ENCODE measurements around the gene TIMP1.

TIMP1 gene

DNA sequence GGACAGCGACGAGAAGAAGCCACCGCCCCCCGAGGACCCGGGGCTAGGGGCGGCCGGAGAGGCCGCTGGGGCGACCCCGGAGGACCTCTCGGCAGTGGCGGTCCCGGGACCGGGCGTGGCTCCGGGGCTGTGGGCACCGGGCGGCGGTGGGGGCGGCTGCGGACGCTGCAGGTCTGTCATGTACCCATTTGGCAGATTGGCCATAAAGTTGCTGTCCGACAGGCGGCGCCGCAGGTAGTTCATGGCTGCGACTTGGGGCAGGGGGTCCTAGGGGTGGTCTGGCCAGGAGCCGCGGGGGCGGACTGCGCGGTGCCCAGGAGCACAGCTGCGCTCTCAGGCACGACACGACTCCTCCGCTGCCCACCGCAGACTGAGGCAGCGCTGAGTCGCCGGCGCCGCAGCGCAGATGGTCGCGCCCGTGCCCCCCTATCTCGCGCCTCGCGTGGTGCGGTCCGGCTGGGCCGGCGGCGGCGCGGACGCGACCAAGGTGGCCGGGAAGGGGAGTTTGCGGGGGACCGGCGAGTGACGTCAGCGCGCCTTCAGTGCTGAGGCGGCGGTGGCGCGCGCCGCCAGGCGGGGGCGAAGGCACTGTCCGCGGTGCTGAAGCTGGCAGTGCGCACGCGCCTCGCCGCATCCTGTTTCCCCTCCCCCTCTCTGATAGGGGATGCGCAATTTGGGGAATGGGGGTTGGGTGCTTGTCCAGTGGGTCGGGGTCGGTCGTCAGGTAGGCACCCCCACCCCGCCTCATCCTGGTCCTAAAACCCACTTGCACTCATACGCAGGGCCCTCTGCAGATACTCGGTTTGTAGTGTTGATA lies 37.5 kb downstream of the TIMP1 start, which contains the start of gene SYN1:
Gene SYN1, minus strand, starts transcription at position 372 of the 817 bp plus-strand sequence. Its CDS starts 129 bp downstream, at position 243.
- peak; percentile 14 for DNase-seq (ENCODE audit: extremely low read depth, low read depth)
- peak within 1 kb of the TSS; percentile 13; the same call in 1 of the 2 replicates for H3K4me3 ChIP-seq (replicated peaks; ENCODE audit: low read depth, low read length)
- TF ChIP-seq, protein P1, sequence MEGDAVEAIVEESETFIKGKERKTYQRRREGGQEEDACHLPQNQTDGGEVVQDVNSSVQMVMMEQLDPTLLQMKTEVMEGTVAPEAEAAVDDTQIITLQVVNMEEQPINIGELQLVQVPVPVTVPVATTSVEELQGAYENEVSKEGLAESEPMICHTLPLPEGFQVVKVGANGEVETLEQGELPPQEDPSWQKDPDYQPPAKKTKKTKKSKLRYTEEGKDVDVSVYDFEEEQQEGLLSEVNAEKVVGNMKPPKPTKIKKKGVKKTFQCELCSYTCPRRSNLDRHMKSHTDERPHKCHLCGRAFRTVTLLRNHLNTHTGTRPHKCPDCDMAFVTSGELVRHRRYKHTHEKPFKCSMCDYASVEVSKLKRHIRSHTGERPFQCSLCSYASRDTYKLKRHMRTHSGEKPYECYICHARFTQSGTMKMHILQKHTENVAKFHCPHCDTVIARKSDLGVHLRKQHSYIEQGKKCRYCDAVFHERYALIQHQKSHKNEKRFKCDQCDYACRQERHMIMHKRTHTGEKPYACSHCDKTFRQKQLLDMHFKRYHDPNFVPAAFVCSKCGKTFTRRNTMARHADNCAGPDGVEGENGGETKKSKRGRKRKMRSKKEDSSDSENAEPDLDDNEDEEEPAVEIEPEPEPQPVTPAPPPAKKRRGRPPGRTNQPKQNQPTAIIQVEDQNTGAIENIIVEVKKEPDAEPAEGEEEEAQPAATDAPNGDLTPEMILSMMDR (IDR thresholded peaks at IDR 0.05; ENCODE audit: low read depth, low read length, missing control alignments), result no peak

DNA sequence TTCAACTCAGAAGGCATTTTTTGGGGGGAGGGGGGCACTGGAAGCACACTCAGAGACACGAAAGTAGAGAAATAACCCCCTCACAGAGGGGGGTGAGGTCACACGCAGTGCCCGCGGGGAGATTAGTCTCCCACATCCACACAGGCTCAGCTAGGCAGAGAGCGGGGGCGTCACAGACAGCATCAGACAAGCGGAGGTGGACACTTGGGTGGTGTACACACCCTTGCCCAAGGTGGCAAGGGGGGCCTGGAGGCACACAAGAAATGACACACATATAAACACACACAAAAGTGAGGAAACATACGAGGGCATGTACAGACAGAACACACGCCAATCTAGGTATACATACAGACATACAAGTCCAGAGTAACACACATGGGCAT lies 38.1 kb downstream of the TIMP1 start:
- TF ChIP-seq, protein P1 (IDR thresholded peaks at IDR 0.05; ENCODE audit: low read depth, low read length, missing control alignments), result no peak
- H3K4me3 ChIP-seq (replicated peaks; ENCODE audit: low read depth, low read length), result no peak overlapping the region

DNA sequence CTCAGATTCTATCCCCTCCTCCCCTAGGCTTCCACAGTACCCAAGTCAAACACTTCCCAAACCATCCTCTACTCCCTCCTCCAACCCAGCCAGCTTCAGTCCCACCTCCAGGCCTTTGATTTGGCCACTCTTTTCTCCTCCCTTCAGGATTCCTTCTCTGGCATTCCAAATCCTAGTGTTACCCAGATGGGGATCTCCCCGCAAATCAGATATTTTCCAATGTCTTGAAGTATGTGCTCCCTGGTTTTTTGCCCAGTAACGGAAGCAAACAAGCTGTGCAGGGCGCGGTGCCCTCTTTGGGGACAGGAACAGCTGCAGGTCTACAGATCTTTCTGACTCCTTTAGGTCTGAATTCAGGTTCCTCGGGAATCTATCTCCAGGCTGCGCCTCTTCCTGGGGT lies 39.6 kb downstream of the TIMP1 start:
- no peak overlapping the region for H3K4me3 ChIP-seq (replicated peaks; ENCODE audit: low read depth, low read length)
- DNase-seq (ENCODE audit: extremely low read depth, low read depth), result no peak
- TF ChIP-seq, protein P1 (IDR thresholded peaks at IDR 0.05; ENCODE audit: low read depth, low read length, missing control alignments), result no peak

More for the DNA sequence above, 38.1 kb downstream of the TIMP1 start:
- no peak for DNase-seq (ENCODE audit: extremely low read depth, low read depth)

DNA sequence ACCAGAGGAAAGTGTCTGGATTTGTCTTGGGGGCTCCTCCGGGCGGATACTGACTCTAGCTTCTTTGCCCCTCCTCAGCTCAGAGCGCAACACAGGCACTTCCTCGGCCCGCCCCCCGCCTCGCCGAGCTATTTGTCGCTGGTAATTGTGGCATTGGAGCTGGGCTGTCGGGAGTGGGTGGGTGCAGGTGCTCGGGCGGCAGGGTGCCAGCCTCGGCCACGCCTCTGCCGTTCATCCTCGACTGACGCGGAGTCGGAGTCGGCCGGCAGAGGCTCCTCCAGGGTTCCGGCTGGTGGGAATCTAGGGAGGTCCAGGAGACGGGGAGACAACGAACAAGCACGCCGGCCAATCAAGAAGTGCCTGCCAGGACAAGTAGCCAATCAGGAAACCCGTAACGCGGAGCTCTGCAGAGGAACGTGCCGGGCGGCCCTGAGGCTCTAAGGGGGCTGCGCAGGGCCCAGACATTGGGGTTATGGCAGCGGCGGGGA lies 41.3 kb downstream of the TIMP1 start:
- peak overlapping the region; percentile 7; the same call in 1 of the 2 replicates for H3K4me3 ChIP-seq (replicated peaks; ENCODE audit: low read depth, low read length)
- DNase-seq (ENCODE audit: extremely low read depth, low read depth), result peak; percentile 46
- TF ChIP-seq, protein P1 (IDR thresholded peaks at IDR 0.05; ENCODE audit: low read depth, low read length, missing control alignments), result no peak

DNA sequence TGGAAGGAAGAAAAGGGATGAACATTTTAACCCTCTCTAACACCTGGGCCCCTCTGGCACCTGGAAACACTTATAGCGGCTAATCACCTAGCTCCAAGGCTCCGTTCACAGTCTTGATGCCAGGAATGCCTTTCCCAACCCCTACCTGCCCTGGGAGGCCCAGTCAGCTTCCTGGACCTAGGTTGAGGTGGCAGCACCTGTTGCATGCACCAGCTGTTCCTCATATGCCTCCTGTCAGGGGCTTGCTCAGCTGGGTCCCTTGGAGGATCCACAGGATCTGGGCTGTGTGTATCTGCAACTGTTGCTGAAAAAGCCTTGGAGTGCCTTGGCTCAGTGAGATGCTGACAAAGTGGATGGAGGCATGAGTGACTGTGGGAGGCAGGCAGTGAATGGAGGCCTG lies 43.1 kb downstream of the TIMP1 start:
- TF ChIP-seq, protein P1 (IDR thresholded peaks at IDR 0.05; ENCODE audit: low read depth, low read length, missing control alignments), result no peak
- no peak overlapping the region for H3K4me3 ChIP-seq (replicated peaks; ENCODE audit: low read depth, low read length)
- DNase-seq (ENCODE audit: extremely low read depth, low read depth), result no peak

DNA sequence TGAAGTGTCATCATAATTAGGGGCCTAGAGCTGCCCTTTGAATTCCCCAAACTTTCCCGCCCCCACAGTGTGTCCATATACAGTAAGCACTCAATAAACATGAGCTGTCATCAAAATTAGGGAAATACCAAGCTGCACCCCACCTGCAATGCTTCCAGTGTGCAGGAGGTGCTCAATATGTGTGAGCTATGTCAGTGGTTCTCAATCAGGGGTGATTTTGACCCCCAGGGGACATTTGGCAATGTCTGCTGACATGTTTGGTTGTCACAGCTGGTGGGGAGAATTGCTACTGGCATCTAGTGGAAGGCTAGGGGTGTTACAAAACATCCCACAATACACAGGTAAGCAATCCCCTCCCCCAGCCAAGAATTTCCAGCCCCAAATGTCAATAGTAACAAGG lies 46.7 kb downstream of the TIMP1 start:
- H3K4me3 ChIP-seq (replicated peaks; ENCODE audit: low read depth, low read length), result no peak overlapping the region
- TF ChIP-seq, protein P1 (IDR thresholded peaks at IDR 0.05; ENCODE audit: low read depth, low read length, missing control alignments), result peak; percentile 4
- no peak for DNase-seq (ENCODE audit: extremely low read depth, low read depth)

All from HFF-Myc (cell line).